GM13977 (cell line): ENCODE data around the gene PARVB.

ENCODE experiments used
- DNase-seq: peaks from one replicate; pipeline ENCODE4 v3.0.0; 2012; ENCODE audit warnings: low spot score
- CTCF ChIP-seq: IDR thresholded peaks from 2 replicates; pipeline ENCODE4 v1.5.1; 2012; ENCODE audit warnings: mild to moderate bottlenecking, control low read depth; ENCODE audit not compliant: insufficient read depth; ENCODE audit errors: extremely low read depth, missing control alignments
- in situ Hi-C: fragments of 300-500 bp; cut with MboI; formaldehyde crosslinking; loops from one replicate; pipeline ENCODE4 v1.12.0; 2022; ENCODE audit warnings: low sequenced_read_pairs, low pct_unique_long_range_greater_than_20kb, mixed read lengths, inconsistent platforms; ENCODE audit not compliant: unreplicated experiment

The PARVB gene

GRCh38 chr22:44084044-44084772, 60.1 kb downstream of the PARVB start:
- in situ Hi-C loops, result loop anchor here (25.0 kb wide), 1 partner anchor 553 kb away; no protein-coding TSS in a partner anchor
- DNase-seq, result no peak
- TF ChIP-seq CTCF, result no peak

DNA sequence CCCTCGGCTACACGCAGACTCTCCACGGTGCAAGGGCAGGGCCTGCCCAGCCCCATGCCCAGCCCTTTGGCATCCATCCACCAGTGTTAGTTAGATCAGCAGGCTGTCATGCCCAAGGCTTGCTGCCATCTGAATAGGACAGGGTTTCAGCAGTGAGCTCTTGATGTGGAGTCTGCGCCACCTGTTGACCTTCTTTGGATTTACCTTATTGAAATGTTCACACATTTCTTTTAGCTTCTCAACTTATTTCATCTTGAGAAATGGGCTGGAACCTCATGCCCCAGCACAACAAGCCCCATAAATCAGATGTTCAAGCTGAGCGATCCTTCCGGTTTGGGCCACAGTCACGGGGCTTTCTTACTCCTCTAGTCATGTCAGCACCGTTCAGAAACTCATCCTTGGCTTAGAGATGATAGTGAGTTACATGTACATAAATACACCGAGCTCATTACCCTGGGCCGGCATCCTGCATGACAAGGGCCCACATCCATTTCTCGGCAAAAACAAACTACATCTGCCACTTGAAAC, 61.7 kb downstream of the PARVB start:
- peak; percentile 70 for TF ChIP-seq CTCF
- in situ Hi-C loops, result loop anchor here (25.0 kb wide), 1 partner anchor 551 kb away; no protein-coding TSS in a partner anchor
- DNase-seq, result peak; percentile 78

DNA sequence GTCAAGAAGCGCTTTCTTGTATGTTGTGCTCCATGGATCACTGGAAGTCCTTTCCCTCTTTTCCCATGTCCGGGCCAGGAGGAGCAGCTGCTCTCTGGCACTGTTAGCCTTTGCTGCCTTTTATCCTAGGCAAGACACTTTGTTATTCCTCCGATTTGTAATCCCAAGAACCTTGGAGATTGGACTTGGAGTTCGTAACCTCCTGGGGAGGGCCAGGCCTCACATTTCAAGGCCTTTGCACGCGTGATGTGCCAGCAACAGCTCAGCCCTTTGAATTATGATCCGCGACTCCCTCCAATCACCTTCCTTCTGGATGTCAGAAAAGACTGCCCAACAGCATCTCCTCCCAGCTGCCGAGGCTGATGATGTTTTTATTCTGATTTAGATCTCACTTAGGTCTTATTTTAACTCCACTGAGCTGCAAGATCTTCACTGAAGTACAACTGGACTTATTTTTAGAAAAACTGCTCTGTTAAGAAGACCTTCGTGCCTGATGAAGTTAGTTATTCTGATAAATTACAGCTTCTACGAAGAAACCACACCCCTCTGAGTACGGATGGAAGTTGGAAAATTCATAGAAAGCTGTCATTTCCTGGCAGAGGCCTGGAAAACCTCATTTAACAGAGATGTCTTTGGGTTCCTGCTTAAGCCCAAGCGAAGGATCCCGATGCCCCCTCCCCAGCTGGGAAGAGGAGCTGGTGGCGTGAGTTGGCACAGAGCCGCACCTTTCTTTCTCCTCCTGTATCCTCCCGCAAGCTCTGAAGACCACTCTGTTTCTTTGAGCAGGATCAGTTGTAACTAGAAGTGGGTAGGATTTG, 62.4 kb downstream of the PARVB start:
- no peak for DNase-seq
- in situ Hi-C loops, result loop anchor here (25.0 kb wide), 1 partner anchor 551 kb away; no protein-coding TSS in a partner anchor

DNA sequence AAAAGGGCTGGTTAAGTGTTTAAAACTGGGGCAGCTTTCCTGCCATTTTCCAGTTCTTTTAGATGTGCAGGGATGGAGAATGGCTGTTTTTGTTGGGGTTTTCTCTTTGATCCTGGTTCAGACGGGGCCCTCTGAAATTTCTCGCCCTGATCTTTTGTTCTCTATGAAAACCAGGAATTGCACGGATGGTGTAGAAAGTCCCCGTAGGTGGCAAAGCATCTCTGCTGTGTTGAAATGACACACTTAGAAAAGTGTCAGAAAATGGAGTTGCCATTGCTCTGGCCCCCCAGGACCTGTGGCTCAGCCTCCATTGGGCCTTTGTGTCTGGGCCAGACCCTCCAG, 63.0 kb downstream of the PARVB start:
- DNase-seq, result no peak
- TF ChIP-seq CTCF, result no peak
- in situ Hi-C loops, result loop anchor here (25.0 kb wide), 1 partner anchor 550 kb away; no protein-coding TSS in a partner anchor

More for the DNA sequence above, 62.4 kb downstream of the PARVB start:
- TF ChIP-seq CTCF, result no peak

- no peak for DNase-seq
- TF ChIP-seq CTCF, result no peak
- in situ Hi-C loops, result loop anchor here (25.0 kb wide), 1 partner anchor 548 kb away; no protein-coding TSS in a partner anchor
Measured at GRCh38 chr22:44088976-44089570, 65.0 kb downstream of the PARVB start.

GRCh38 chr22:44089717-44090570, 65.8 kb downstream of the PARVB start:
- in situ Hi-C loops, result loop anchor here (25.0 kb wide), 1 partner anchor 547 kb away; no protein-coding TSS in a partner anchor
- no peak for DNase-seq

More at GRCh38 chr22:44089717-44090570, 65.8 kb downstream of the PARVB start:
- TF ChIP-seq CTCF, result no peak
